ENCODE measurements around the gene CRYGB. TPM values are rescaled to one million over a fixed set of nuclear protein-coding genes. Genes with fewer than 3 reads are reported as not detected.
"Not testable (repeated sequence)": the region's sequence is repeated elsewhere in the genome, so short reads cannot be mapped to it uniquely, and the experiment has no call there.

The CRYGB gene
- total RNA-seq, 1 donor from 2014 or later: not detected

GRCh38 chr2:208150956-208151355 lies 5.0 kb upstream of the CRYGB start:
- H3K27ac ChIP-seq (ENCODE audit: low read depth, low read length): no peak overlapping the region
- H3K27me3 ChIP-seq (ENCODE audit: control insufficient read depth in 3 of 3, insufficient read depth in 3 of 3, low read length in 3 of 3): peaks cover 0 to 2% (median 0%) of the 10 kb centered on the region in 3 donors
- H3K36me3 ChIP-seq (ENCODE audit: control insufficient read depth in 3 of 3, insufficient read depth in 3 of 3, low read length in 3 of 3): no peaks in the 10 kb centered on the region
- no peak overlapping the region for H3K4me3 ChIP-seq (ENCODE audit: low read length in 3 of 3)
- no peak overlapping the region for H3K9ac ChIP-seq (ENCODE audit: low read depth in 1 of 3, low read length in 3 of 3)
- H3K9me3 ChIP-seq (ENCODE audit: control insufficient read depth in 3 of 3, low read length in 3 of 3): no peaks in the 10 kb centered on the region
- H3K4me1 ChIP-seq (ENCODE audit: control insufficient read depth in 3 of 3, insufficient read depth in 3 of 3, low read length in 3 of 3): no peaks in the 10 kb centered on the region

GRCh38 chr2:208150094-208150493 lies 4.1 kb upstream of the CRYGB start:
- Histone ChIP-seq H3K4me1 (ENCODE audit: control insufficient read depth in 3 of 3, insufficient read depth in 3 of 3, low read length in 3 of 3) (no peaks in the 10 kb centered on the region), H3K9me3 (ENCODE audit: control insufficient read depth in 3 of 3, low read length in 3 of 3) (no peaks in the 10 kb centered on the region), H3K36me3 (ENCODE audit: control insufficient read depth in 3 of 3, insufficient read depth in 3 of 3, low read length in 3 of 3) (no peaks in the 10 kb centered on the region), H3K4me3 (ENCODE audit: low read length in 3 of 3) (no peak overlapping the region), H3K27ac (ENCODE audit: low read depth, low read length) (no peak overlapping the region), H3K9ac (ENCODE audit: low read depth in 1 of 3, low read length in 3 of 3) (no peak overlapping the region), H3K27me3 (ENCODE audit: control insufficient read depth in 3 of 3, insufficient read depth in 3 of 3, low read length in 3 of 3) (peaks cover 0 to 4% (median 0%) of the 10 kb centered on the region in 3 donors)

- Histone ChIP-seq H3K4me3 (ENCODE audit: low read length in 3 of 3) (no peak overlapping the region), H3K9ac (ENCODE audit: low read depth in 1 of 3, low read length in 3 of 3) (no peak overlapping the region), H3K9me3 (ENCODE audit: control insufficient read depth in 3 of 3, low read length in 3 of 3) (no peaks in the 10 kb centered on the region), H3K36me3 (ENCODE audit: control insufficient read depth in 3 of 3, insufficient read depth in 3 of 3, low read length in 3 of 3) (no peaks in the 10 kb centered on the region), H3K27me3 (ENCODE audit: control insufficient read depth in 3 of 3, insufficient read depth in 3 of 3, low read length in 3 of 3) (peaks cover 0 to 4% (median 0%) of the 10 kb centered on the region in 3 donors), H3K27ac (ENCODE audit: low read depth, low read length) (no peak overlapping the region), H3K4me1 (ENCODE audit: control insufficient read depth in 3 of 3, insufficient read depth in 3 of 3, low read length in 3 of 3) (no peaks in the 10 kb centered on the region)
These were observed 2.8 kb upstream of the CRYGB start for GRCh38 chr2:208148803-208149202.

- H3K9ac ChIP-seq (ENCODE audit: low read depth in 1 of 3, low read length in 3 of 3): no peak overlapping the region
- no peak overlapping the region for H3K27ac ChIP-seq (ENCODE audit: low read depth, low read length)
- H3K4me1 ChIP-seq (ENCODE audit: control insufficient read depth in 3 of 3, insufficient read depth in 3 of 3, low read length in 3 of 3): no peaks in the 10 kb centered on the region
- H3K4me3 ChIP-seq (ENCODE audit: low read length in 3 of 3): no peak overlapping the region
- no peaks in the 10 kb centered on the region for H3K36me3 ChIP-seq (ENCODE audit: control insufficient read depth in 3 of 3, insufficient read depth in 3 of 3, low read length in 3 of 3)
- H3K9me3 ChIP-seq (ENCODE audit: control insufficient read depth in 3 of 3, low read length in 3 of 3): no peaks in the 10 kb centered on the region
- peaks cover 0 to 4% (median 0%) of the 10 kb centered on the region in 3 donors for H3K27me3 ChIP-seq (ENCODE audit: control insufficient read depth in 3 of 3, insufficient read depth in 3 of 3, low read length in 3 of 3)
These were observed 1.8 kb upstream of the CRYGB start for GRCh38 chr2:208147759-208148158.

GRCh38 chr2:208147008-208147407 lies 1.1 kb upstream of the CRYGB start:
- H3K9ac ChIP-seq (ENCODE audit: low read depth in 1 of 3, low read length in 3 of 3): no peak overlapping the region
- no peak overlapping the region for H3K27ac ChIP-seq (ENCODE audit: low read depth, low read length)
- H3K4me1 ChIP-seq (ENCODE audit: control insufficient read depth in 3 of 3, insufficient read depth in 3 of 3, low read length in 3 of 3): no peaks in the 10 kb centered on the region
- no peaks in the 10 kb centered on the region for H3K9me3 ChIP-seq (ENCODE audit: control insufficient read depth in 3 of 3, low read length in 3 of 3)
- no peaks in the 10 kb centered on the region for H3K36me3 ChIP-seq (ENCODE audit: control insufficient read depth in 3 of 3, insufficient read depth in 3 of 3, low read length in 3 of 3)
- peaks cover 0 to 4% (median 0%) of the 10 kb centered on the region in 3 donors for H3K27me3 ChIP-seq (ENCODE audit: control insufficient read depth in 3 of 3, insufficient read depth in 3 of 3, low read length in 3 of 3)
- H3K4me3 ChIP-seq (ENCODE audit: low read length in 3 of 3): no peak overlapping the region

- Histone ChIP-seq H3K4me1 (ENCODE audit: control insufficient read depth in 3 of 3, insufficient read depth in 3 of 3, low read length in 3 of 3) (no peaks in the 10 kb centered on the region), H3K9me3 (ENCODE audit: control insufficient read depth in 3 of 3, low read length in 3 of 3) (no peaks in the 10 kb centered on the region), H3K4me3 (ENCODE audit: low read length in 3 of 3) (no peak overlapping the region), H3K9ac (ENCODE audit: low read depth in 1 of 3, low read length in 3 of 3) (no peak overlapping the region), H3K27me3 (ENCODE audit: control insufficient read depth in 3 of 3, insufficient read depth in 3 of 3, low read length in 3 of 3) (peaks cover 0 to 4% (median 0%) of the 10 kb centered on the region in 3 donors), H3K27ac (ENCODE audit: low read depth, low read length) (no peak overlapping the region), H3K36me3 (ENCODE audit: control insufficient read depth in 3 of 3, insufficient read depth in 3 of 3, low read length in 3 of 3) (no peaks in the 10 kb centered on the region)
These were observed 2.8 kb downstream of the CRYGB start for GRCh38 chr2:208142925-208143799.

GRCh38 chr2:208142240-208142924 lies 3.6 kb downstream of the CRYGB start:
- H3K27me3 ChIP-seq (ENCODE audit: control insufficient read depth in 3 of 3, insufficient read depth in 3 of 3, low read length in 3 of 3): peaks cover 0 to 4% (median 0%) of the 10 kb centered on the region in 3 donors
- H3K4me3 ChIP-seq (ENCODE audit: low read length in 3 of 3): no peak overlapping the region
- H3K9me3 ChIP-seq (ENCODE audit: control insufficient read depth in 3 of 3, low read length in 3 of 3): no peaks in the 10 kb centered on the region
- no peaks in the 10 kb centered on the region for H3K36me3 ChIP-seq (ENCODE audit: control insufficient read depth in 3 of 3, insufficient read depth in 3 of 3, low read length in 3 of 3)
- H3K27ac ChIP-seq (ENCODE audit: low read depth, low read length): no peak overlapping the region
- H3K4me1 ChIP-seq (ENCODE audit: control insufficient read depth in 3 of 3, insufficient read depth in 3 of 3, low read length in 3 of 3): no peaks in the 10 kb centered on the region
- no peak overlapping the region for H3K9ac ChIP-seq (ENCODE audit: low read depth in 1 of 3, low read length in 3 of 3)

- Histone ChIP-seq H3K4me1 (ENCODE audit: control insufficient read depth in 3 of 3, insufficient read depth in 3 of 3, low read length in 3 of 3) (no peaks in the 10 kb centered on the region), H3K9me3 (ENCODE audit: control insufficient read depth in 3 of 3, low read length in 3 of 3) (no peaks in the 10 kb centered on the region), H3K9ac (ENCODE audit: low read depth in 1 of 3, low read length in 3 of 3) (no peak overlapping the region), H3K4me3 (ENCODE audit: low read length in 3 of 3) (no peak overlapping the region), H3K36me3 (ENCODE audit: control insufficient read depth in 3 of 3, insufficient read depth in 3 of 3, low read length in 3 of 3) (no peaks in the 10 kb centered on the region), H3K27me3 (ENCODE audit: control insufficient read depth in 3 of 3, insufficient read depth in 3 of 3, low read length in 3 of 3) (no peaks in the 10 kb centered on the region), H3K27ac (ENCODE audit: low read depth, low read length) (no peak overlapping the region)
These were observed 6.5 kb downstream of the CRYGB start for GRCh38 chr2:208139447-208139846.

GRCh38 chr2:208138334-208138733 lies 7.6 kb downstream of the CRYGB start:
- not testable (repeated sequence) for H3K4me1 ChIP-seq (ENCODE audit: control insufficient read depth in 3 of 3, insufficient read depth in 3 of 3, low read length in 3 of 3); H3K9ac ChIP-seq (ENCODE audit: low read depth in 1 of 3, low read length in 3 of 3); H3K4me3 ChIP-seq (ENCODE audit: low read length in 3 of 3); H3K27ac ChIP-seq (ENCODE audit: low read depth, low read length); H3K27me3 ChIP-seq (ENCODE audit: control insufficient read depth in 3 of 3, insufficient read depth in 3 of 3, low read length in 3 of 3); H3K9me3 ChIP-seq (ENCODE audit: control insufficient read depth in 3 of 3, low read length in 3 of 3); H3K36me3 ChIP-seq (ENCODE audit: control insufficient read depth in 3 of 3, insufficient read depth in 3 of 3, low read length in 3 of 3)

- H3K36me3 ChIP-seq (ENCODE audit: control insufficient read depth in 3 of 3, insufficient read depth in 3 of 3, low read length in 3 of 3): no peaks in the 10 kb centered on the region
- no peak overlapping the region for H3K4me3 ChIP-seq (ENCODE audit: low read length in 3 of 3)
- H3K9me3 ChIP-seq (ENCODE audit: control insufficient read depth in 3 of 3, low read length in 3 of 3): no peaks in the 10 kb centered on the region
- no peak overlapping the region for H3K27ac ChIP-seq (ENCODE audit: low read depth, low read length)
- no peaks in the 10 kb centered on the region for H3K27me3 ChIP-seq (ENCODE audit: control insufficient read depth in 3 of 3, insufficient read depth in 3 of 3, low read length in 3 of 3)
- H3K9ac ChIP-seq (ENCODE audit: low read depth in 1 of 3, low read length in 3 of 3): no peak overlapping the region
- no peaks in the 10 kb centered on the region for H3K4me1 ChIP-seq (ENCODE audit: control insufficient read depth in 3 of 3, insufficient read depth in 3 of 3, low read length in 3 of 3)
These were observed 9.3 kb downstream of the CRYGB start for GRCh38 chr2:208136716-208137094.
